Measurements from ENCODE around the gene EMILIN1. TPM values are rescaled to one million over a fixed set of nuclear protein-coding genes. Genes with fewer than 3 reads are reported as not detected.

The EMILIN1 gene
- polyA plus RNA-seq, 1 of the 3 experiments (the other 2 are of a cell fraction) = 286 TPM

- 78% methylated on average over 8 of the region's 8 CpGs for WGBS (ENCODE audit: low lambda C conversion rate)
- peaks cover 14% of the 10 kb centered on the region for H4K20me1 ChIP-seq (ENCODE audit: insufficient read depth)
- no peak overlapping the region for H2AFZ ChIP-seq (ENCODE audit: low read depth)
- peaks cover 39 to 54% of the 10 kb centered on the region in 2 experiments for H3K4me1 ChIP-seq (ENCODE audit: control insufficient read depth in 1 of 2, insufficient read depth in 2 of 2, low read depth in 1 of 2, low read length in 1 of 2)
- peaks cover 63% of the 10 kb centered on the region for H3K79me2 ChIP-seq (ENCODE audit: insufficient read depth)
- H3K9me2 ChIP-seq = no peaks in the 10 kb centered on the region
- peak overlapping the region in 1 of 2 experiments; percentile 19; a peak in 1 of 4 replicates for H3K27ac ChIP-seq (ENCODE audit: low read depth in 2 of 2, low read length in 1 of 2)
- peaks cover 11% of the 10 kb centered on the region for H3F3A ChIP-seq (replicated peaks; ENCODE audit: insufficient read depth)
- H3K36me3 ChIP-seq (replicated peaks in 1 of 2; ENCODE audit: control insufficient read depth in 1 of 2, insufficient read depth in 2 of 2, low read length in 1 of 2) = peaks cover 43 to 44% of the 10 kb centered on the region in 2 experiments
- H3K27me3 ChIP-seq (ENCODE audit: insufficient read depth) = no peaks in the 10 kb centered on the region
- POLR2A ChIA-PET = interaction anchor here (1.7 to 5.7 kb wide), 2 partner anchors 19 to 37 kb away, joined by 6 to 80 read pairs; partner anchors contain the start of genes AGBL5 and TMEM214
- CTCF ChIA-PET = interaction anchor here (0.6 to 18.5 kb wide), 5 partner anchors 8 to 214 kb away, joined by 3 to 227 read pairs (median 7); partner anchors contain the start of genes AGBL5, EMILIN1 and KHK
- DNase-seq = no peak
- TF ChIP-seq, protein P1, sequence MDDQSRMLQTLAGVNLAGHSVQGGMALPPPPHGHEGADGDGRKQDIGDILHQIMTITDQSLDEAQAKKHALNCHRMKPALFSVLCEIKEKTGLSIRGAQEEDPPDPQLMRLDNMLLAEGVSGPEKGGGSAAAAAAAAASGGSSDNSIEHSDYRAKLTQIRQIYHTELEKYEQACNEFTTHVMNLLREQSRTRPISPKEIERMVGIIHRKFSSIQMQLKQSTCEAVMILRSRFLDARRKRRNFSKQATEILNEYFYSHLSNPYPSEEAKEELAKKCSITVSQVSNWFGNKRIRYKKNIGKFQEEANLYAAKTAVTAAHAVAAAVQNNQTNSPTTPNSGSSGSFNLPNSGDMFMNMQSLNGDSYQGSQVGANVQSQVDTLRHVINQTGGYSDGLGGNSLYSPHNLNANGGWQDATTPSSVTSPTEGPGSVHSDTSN (IDR thresholded peaks at IDR 0.05) = no peak
- TF ChIP-seq YY1 (IDR thresholded peaks at IDR 0.05; ENCODE audit: low read depth) = no peak
- no peak for TF ChIP-seq ZBTB33 (IDR thresholded peaks at IDR 0.05; ENCODE audit: borderline replicate concordance, low read depth)
- TF ChIP-seq TCF12 (IDR thresholded peaks at IDR 0.05) = no peak
- TF ChIP-seq, protein P2, sequence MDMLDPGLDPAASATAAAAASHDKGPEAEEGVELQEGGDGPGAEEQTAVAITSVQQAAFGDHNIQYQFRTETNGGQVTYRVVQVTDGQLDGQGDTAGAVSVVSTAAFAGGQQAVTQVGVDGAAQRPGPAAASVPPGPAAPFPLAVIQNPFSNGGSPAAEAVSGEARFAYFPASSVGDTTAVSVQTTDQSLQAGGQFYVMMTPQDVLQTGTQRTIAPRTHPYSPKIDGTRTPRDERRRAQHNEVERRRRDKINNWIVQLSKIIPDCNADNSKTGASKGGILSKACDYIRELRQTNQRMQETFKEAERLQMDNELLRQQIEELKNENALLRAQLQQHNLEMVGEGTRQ (IDR thresholded peaks at IDR 0.05; ENCODE audit: borderline replicate concordance, low read depth, low read length) = no peak
- no peak for TF ChIP-seq RXRA (IDR thresholded peaks at IDR 0.05; ENCODE audit: borderline replicate concordance, low read depth)
- TF ChIP-seq FOXM1 (IDR thresholded peaks at IDR 0.05; ENCODE audit: low read depth) = no peak
- TF ChIP-seq TEAD4 (IDR thresholded peaks at IDR 0.05; ENCODE audit: borderline replicate concordance, insufficient read depth) = no peak
- TF ChIP-seq USF1 (IDR thresholded peaks at IDR 0.05; ENCODE audit: borderline replicate concordance, low read depth) = no peak
- TF ChIP-seq GABPA (IDR thresholded peaks at IDR 0.05; ENCODE audit: low read depth) = no peak
- H3K4me3 ChIP-seq (ENCODE audit: low read depth in 2 of 2, low read length in 1 of 2) = peak overlapping the region; percentile 97 to 98
- H3K9ac ChIP-seq = peak overlapping the region; percentile 94
- peak overlapping the region; percentile 88 for H3K4me2 ChIP-seq
- no peaks in the 10 kb centered on the region for H3K9me3 ChIP-seq
Measured at GRCh38 chr2:27069961-27070618, 8.3 kb upstream of the EMILIN1 start.

Measured in SK-N-SH (cell line).